A549 (cell line): ENCODE measurements around the gene MYCBP.

Experiments used
- CEBPB ChIP-seq, 2 experiments: fragments of >200 bp in 1 of 2; sonication (Bioruptor Twin) in 1 of 2; formaldehyde crosslinking in 1 of 2; IDR thresholded peaks; 2 replicates each; pipeline ENCODE4 v1.6.1; 2012 to 2016
- CHD2 ChIP-seq: fragments of 150-350 bp; IDR thresholded peaks from 2 replicates; pipeline ENCODE4 v1.6.1; 2014; ENCODE audit warnings: low read length; ENCODE audit not compliant: partially characterized antibody
- EP300 ChIP-seq, 2 experiments: fragments of >200 bp; sonication (Bioruptor Twin); formaldehyde crosslinking; IDR thresholded peaks; 2 replicates in 1 of 2; 3 replicates in 1 of 2; pipeline ENCODE4 v1.6.1; 2016 to 2017
- JUN ChIP-seq, 2 experiments: fragments of >200 bp; sonication (Bioruptor Twin); formaldehyde crosslinking; IDR thresholded peaks; 2 replicates in 1 of 2; 3 replicates in 1 of 2; pipeline ENCODE4 v1.6.1; 2016 to 2017
- JUNB ChIP-seq: fragments of >200 bp; sonication (Bioruptor Twin); formaldehyde crosslinking; IDR thresholded peaks from 2 replicates; pipeline ENCODE4 v1.6.1; 2016
- MAX ChIP-seq: IDR thresholded peaks from 2 replicates; pipeline ENCODE4 v1.6.1; 2012
- MYC ChIP-seq: IDR thresholded peaks from 2 replicates; pipeline ENCODE4 v1.6.1; 2012; ENCODE audit warnings: mild to moderate bottlenecking, inconsistent platforms, low read length, improper control_type of control experiment, borderline replicate concordance
- POLR2A ChIP-seq: IDR thresholded peaks from 2 replicates; pipeline ENCODE4 v1.6.1; 2012; ENCODE audit warnings: mild to moderate bottlenecking, low read length
- RAD21 ChIP-seq, 2 experiments: fragments of >200 bp in 1 of 2; sonication (Bioruptor Twin) in 1 of 2; formaldehyde crosslinking in 1 of 2; IDR thresholded peaks in 1 of 2; conservative IDR thresholded peaks in 1 of 2; 2 replicates in 1 of 2; 3 replicates in 1 of 2; pipeline ENCODE4 v1.6.1; 2012 to 2018; ENCODE audit warnings: inconsistent platforms in 1 of 2
- RFX5 ChIP-seq: fragments of 450-650 bp; IDR thresholded peaks from 2 replicates; pipeline ENCODE4 v1.7.1; 2014; ENCODE audit warnings: antibody characterized with exemption, mild to moderate bottlenecking, moderate library complexity
- RNF2 ChIP-seq: fragments of 200-600 bp; sonication (generic); IDR thresholded peaks from 2 replicates; pipeline ENCODE4 v1.6.1; 2016; ENCODE audit warnings: low read depth, mild to moderate bottlenecking, antibody characterized with exemption, moderate library complexity, borderline replicate concordance
- TF ChIP-seq, protein P1 (sequence below): fragments of >200 bp; sonication (Bioruptor Twin); formaldehyde crosslinking; IDR thresholded peaks from 3 replicates; pipeline ENCODE4 v1.5.1; 2016
- TF ChIP-seq, protein P2 (sequence below): fragments of 450-650 bp; IDR thresholded peaks from 2 replicates; pipeline ENCODE4 v1.6.1; 2014; ENCODE audit warnings: antibody characterized with exemption
- TF ChIP-seq, protein P3 (sequence below): fragments of 200-600 bp; sonication (generic); IDR thresholded peaks from 2 replicates; pipeline ENCODE4 v1.6.1; 2016; ENCODE audit warnings: antibody characterized with exemption, mild to moderate bottlenecking, moderate library complexity

DNA sequence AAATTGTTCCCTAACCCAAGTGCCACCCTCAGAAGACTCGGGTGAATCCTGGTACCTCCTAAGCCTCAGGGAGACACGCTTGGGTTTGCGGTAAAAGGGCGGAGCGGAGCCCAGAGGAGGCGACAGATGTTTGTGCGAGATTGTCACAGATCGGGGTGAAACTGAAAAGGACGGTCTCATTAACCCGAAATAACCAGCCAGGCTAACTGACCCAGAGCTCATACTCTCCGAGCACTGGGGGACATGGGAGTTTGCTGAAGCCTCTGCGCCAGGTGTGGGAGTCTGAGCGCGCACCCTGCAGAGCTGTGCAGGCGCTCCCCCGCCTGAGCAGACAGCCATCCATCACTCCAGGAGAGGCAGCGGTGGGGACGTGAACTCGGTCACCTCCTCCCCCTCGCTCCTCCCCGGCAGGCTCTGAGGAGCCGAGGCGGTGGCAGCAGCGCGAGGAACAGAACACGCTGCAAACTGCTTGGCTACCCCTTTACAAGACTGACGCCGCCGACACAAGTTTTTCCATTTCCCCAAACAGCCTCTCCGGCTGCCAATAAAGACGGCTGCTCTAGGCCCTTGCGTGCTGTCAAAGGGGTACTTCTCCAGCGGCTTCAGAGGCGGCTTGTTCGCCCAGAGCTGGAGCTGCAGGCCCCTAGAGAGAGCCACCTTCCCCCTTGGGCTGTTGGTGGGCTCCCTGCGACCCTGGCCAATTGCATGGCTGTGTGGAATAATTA lies 57.1 kb downstream of the MYCBP start:
- no peak for TF ChIP-seq POLR2A
- TF ChIP-seq, protein P1, sequence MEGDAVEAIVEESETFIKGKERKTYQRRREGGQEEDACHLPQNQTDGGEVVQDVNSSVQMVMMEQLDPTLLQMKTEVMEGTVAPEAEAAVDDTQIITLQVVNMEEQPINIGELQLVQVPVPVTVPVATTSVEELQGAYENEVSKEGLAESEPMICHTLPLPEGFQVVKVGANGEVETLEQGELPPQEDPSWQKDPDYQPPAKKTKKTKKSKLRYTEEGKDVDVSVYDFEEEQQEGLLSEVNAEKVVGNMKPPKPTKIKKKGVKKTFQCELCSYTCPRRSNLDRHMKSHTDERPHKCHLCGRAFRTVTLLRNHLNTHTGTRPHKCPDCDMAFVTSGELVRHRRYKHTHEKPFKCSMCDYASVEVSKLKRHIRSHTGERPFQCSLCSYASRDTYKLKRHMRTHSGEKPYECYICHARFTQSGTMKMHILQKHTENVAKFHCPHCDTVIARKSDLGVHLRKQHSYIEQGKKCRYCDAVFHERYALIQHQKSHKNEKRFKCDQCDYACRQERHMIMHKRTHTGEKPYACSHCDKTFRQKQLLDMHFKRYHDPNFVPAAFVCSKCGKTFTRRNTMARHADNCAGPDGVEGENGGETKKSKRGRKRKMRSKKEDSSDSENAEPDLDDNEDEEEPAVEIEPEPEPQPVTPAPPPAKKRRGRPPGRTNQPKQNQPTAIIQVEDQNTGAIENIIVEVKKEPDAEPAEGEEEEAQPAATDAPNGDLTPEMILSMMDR = no peak
- no peak for TF ChIP-seq JUNB
- TF ChIP-seq RFX5 = no peak
- TF ChIP-seq CEBPB (IDR thresholded peaks at IDR 0.05) = no peak
- no peak for TF ChIP-seq MAX
- TF ChIP-seq RAD21 (conservative IDR thresholded peaks at IDR 0.05 in 1 of 2, IDR thresholded peaks at IDR 0.05 in 1 of 2) = no peak
- TF ChIP-seq, protein P2, sequence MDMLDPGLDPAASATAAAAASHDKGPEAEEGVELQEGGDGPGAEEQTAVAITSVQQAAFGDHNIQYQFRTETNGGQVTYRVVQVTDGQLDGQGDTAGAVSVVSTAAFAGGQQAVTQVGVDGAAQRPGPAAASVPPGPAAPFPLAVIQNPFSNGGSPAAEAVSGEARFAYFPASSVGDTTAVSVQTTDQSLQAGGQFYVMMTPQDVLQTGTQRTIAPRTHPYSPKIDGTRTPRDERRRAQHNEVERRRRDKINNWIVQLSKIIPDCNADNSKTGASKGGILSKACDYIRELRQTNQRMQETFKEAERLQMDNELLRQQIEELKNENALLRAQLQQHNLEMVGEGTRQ = no peak
- no peak for TF ChIP-seq JUN (IDR thresholded peaks at IDR 0.05)
- no peak for TF ChIP-seq MYC
- TF ChIP-seq, protein P3, sequence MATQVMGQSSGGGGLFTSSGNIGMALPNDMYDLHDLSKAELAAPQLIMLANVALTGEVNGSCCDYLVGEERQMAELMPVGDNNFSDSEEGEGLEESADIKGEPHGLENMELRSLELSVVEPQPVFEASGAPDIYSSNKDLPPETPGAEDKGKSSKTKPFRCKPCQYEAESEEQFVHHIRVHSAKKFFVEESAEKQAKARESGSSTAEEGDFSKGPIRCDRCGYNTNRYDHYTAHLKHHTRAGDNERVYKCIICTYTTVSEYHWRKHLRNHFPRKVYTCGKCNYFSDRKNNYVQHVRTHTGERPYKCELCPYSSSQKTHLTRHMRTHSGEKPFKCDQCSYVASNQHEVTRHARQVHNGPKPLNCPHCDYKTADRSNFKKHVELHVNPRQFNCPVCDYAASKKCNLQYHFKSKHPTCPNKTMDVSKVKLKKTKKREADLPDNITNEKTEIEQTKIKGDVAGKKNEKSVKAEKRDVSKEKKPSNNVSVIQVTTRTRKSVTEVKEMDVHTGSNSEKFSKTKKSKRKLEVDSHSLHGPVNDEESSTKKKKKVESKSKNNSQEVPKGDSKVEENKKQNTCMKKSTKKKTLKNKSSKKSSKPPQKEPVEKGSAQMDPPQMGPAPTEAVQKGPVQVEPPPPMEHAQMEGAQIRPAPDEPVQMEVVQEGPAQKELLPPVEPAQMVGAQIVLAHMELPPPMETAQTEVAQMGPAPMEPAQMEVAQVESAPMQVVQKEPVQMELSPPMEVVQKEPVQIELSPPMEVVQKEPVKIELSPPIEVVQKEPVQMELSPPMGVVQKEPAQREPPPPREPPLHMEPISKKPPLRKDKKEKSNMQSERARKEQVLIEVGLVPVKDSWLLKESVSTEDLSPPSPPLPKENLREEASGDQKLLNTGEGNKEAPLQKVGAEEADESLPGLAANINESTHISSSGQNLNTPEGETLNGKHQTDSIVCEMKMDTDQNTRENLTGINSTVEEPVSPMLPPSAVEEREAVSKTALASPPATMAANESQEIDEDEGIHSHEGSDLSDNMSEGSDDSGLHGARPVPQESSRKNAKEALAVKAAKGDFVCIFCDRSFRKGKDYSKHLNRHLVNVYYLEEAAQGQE = no peak
- no peak for TF ChIP-seq CHD2
- TF ChIP-seq EP300 (IDR thresholded peaks at IDR 0.05) = no peak
- no peak for TF ChIP-seq RNF2
